Adrenal gland (tissue), 5 donors: ENCODE results near the gene MTMR10.

ENCODE experiments used
- CTCF ChIP-seq, 6 experiments: fragments of 450-650 bp in 4 of 6; fragments of 200-600 bp in 2 of 6; sonication (generic) in 1 of 6; IDR thresholded peaks; 1 replicate in 5 of 6; 2 replicates in 1 of 6; pipeline versions ENCODE4 v1.5.1 to v1.8.0; 2016 to 2021; ENCODE audit warnings: antibody characterized with exemption in 6 of 6, mild to moderate bottlenecking in 2 of 6, moderate library complexity in 1 of 6
- POLR2A ChIP-seq, 2 donors: fragments of 450-650 bp; IDR thresholded peaks; one replicate each; pipeline ENCODE4 v1.6.1; 2017; ENCODE audit warnings: antibody characterized with exemption in 2 of 2, mild to moderate bottlenecking in 2 of 2, moderate library complexity in 1 of 2
- donor health status: DM: no; HTN: no; CAD: no.

GRCh38 chr15:31020542-31020941 is 29.1 kb upstream of the MTMR10 start:
- no peak for TF ChIP-seq CTCF (IDR thresholded peaks at IDR 0.05)
- no peak for TF ChIP-seq POLR2A (IDR thresholded peaks at IDR 0.05)
